ENCODE measurements around the gene ZNF585A. TPM values are rescaled to one million over a fixed set of nuclear protein-coding genes. Genes with fewer than 3 reads are reported as not detected.

The ZNF585A gene
- 6.8 and 7.7 TPM in 2 replicates for total RNA-seq

DNA sequence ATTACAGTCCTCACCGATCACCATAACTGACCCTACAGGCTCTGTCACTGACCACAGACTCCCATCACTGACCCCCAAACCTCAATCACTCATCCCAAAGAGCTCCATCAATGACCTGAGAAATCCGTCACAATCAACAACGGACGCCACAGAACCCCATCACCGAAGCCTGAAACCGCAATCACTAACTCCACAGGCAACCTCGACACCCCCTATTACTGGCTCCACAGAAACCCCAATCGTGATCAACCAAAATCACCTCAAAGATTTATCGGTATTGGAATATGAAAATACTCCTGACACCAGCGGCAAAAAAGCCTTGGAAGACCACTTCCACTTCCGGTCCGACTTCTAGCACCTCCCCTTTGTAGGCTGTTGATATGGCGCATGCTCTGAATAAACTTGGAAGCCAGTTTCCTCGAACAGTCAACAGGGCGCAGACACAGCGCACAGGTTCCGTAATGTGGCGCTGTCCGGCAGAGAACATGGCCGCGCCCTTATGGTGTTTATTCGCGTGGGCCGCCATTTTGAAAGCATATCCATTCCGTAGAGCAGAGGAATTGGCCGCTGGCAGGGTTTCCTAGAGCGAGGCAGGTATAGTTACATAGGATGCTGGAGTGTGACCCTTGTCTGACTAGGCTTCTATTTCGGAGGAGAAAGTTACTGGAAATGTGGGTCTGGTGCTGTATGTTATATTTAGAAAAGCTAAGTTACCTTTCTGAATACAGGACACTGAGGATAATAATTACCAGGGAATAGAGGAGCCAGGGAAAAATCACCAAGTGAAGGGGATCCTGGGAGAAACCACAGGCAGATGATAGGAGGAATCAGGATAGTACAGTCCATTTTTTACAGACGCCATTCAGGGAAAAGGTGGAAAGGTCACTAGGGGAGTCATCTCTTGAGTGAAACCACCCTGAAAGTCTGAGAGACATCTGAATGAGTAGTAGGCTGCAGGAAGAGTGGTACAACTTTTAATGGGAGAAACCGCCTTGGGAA lies at the start of gene ZNF585A:
TSS of gene ZNF585A (minus strand) at position 328 of the 999 bp plus-strand sequence. CDS start 2,785 bp downstream, outside the sequence.

DNA sequence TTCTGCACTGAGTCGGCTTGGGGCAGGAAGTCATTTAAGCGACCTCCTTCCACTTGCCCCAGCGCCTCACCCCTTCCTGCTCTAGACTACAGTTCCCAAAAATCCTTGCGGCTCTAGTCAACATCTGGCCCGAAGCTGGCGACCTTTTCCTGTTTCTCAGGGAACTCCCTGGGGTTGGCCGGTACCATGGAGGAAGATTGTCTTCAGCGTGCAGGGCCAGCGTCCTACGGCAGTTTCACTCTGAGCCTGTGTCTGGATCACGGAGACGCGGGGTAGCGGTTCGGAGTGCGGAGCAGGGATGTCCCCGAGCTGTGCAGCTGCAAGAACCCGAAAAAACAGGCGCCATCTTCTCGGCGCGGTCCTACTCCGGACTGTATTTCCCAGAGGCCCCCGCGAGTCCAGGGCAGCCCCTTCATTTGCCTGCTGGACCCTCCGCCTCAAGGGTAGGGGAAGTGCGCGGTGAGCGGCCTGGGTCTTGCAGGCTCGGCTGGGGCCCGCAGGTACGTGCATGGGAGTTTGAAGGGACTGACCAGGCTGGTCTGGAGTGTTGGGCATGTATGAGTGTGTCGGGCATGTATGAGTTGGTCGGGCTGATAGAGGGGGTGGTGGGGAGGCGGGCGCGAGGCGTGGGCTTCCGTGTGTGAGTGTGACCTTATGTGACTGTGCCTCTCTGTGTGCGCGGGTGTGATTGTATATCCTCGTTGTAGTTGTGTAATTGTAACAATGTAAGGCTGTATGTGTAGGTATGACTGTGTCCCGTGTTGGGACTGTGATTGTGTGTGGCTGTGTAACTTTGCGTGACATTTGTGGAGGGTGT lies 45.5 kb upstream of the ZNF585A start, which contains the start of gene ZNF383:
TSS of gene ZNF383 (plus strand) at position 440 of the 817 bp plus-strand sequence. CDS start 12,240 bp downstream, outside the sequence.

Other genes with a start within 250 kb of the ZNF585A start
- gene ZNF420, start 94.3 kb downstream of the ZNF585A start, total RNA-seq: 8.2 and 10.0 TPM in 2 replicates
- 8.1 and 17.5 TPM in 2 replicates for gene ZNF585B, start 37.8 kb upstream of the ZNF585A start, total RNA-seq
- 5.4 and 6.1 TPM in 2 replicates for gene ZNF383, start 45.5 kb upstream of the ZNF585A start, total RNA-seq
- 3.9 and 7.6 TPM in 2 replicates for gene ZNF527, start 198.4 kb upstream of the ZNF585A start, total RNA-seq